Measurements from ENCODE around the gene MAPT. TPM values are rescaled to one million over a fixed set of nuclear protein-coding genes. Genes with fewer than 3 reads are reported as not detected.
"Not testable (repeated sequence)": the region's sequence is repeated elsewhere in the genome, so short reads cannot be mapped to it uniquely, and the experiment has no call there.

The MAPT gene
- total RNA-seq, 1 donor from 2014 or later: 6.1 TPM

- DNase-seq (ENCODE audit: low spot score): no peak
Measured at GRCh38 chr17:45927247-45927646, 32.9 kb downstream of the MAPT start.

- DNase-seq (ENCODE audit: low spot score): no peak
Measured at GRCh38 chr17:45929344-45929743, 35.0 kb downstream of the MAPT start.

- DNase-seq (ENCODE audit: low spot score): no peak
Measured at GRCh38 chr17:45930420-45930951, 36.1 kb downstream of the MAPT start.

- DNase-seq (ENCODE audit: low spot score): no peak
Measured at GRCh38 chr17:45931677-45932076, 37.3 kb downstream of the MAPT start.

GRCh38 chr17:45934044-45934979 lies 40.0 kb downstream of the MAPT start:
- DNase-seq (ENCODE audit: low spot score): no peak

GRCh38 chr17:45935197-45935709 lies 40.9 kb downstream of the MAPT start:
- DNase-seq (ENCODE audit: low spot score): no peak

- DNase-seq (ENCODE audit: low spot score): no peak
Measured at GRCh38 chr17:45935710-45936509, 41.6 kb downstream of the MAPT start.

- no peak for DNase-seq (ENCODE audit: low spot score)
Measured at GRCh38 chr17:45936610-45937009, 42.3 kb downstream of the MAPT start.

- not testable (repeated sequence) for DNase-seq (ENCODE audit: low spot score)
Measured at GRCh38 chr17:45937186-45937585, 42.8 kb downstream of the MAPT start.

- no peak for DNase-seq (ENCODE audit: low spot score)
Measured at GRCh38 chr17:45939395-45939794, 45.0 kb downstream of the MAPT start.

- no peak for DNase-seq (ENCODE audit: low spot score)
Measured at GRCh38 chr17:45940293-45940692, 45.9 kb downstream of the MAPT start.

- DNase-seq (ENCODE audit: low spot score): no peak
Measured at GRCh38 chr17:45940826-45941225, 46.5 kb downstream of the MAPT start.

GRCh38 chr17:45941395-45941794 lies 47.0 kb downstream of the MAPT start:
- no peak for DNase-seq (ENCODE audit: low spot score)

GRCh38 chr17:45942284-45942683 lies 47.9 kb downstream of the MAPT start:
- peak; percentile 77 for DNase-seq (ENCODE audit: low spot score)

- DNase-seq (ENCODE audit: low spot score): no peak
Measured at GRCh38 chr17:45946841-45947256, 52.5 kb downstream of the MAPT start.

GRCh38 chr17:45948498-45948880 lies 54.1 kb downstream of the MAPT start:
- DNase-seq (ENCODE audit: low spot score): no peak

GRCh38 chr17:45948881-45949624 lies 54.7 kb downstream of the MAPT start:
- peak; percentile 67 for DNase-seq (ENCODE audit: low spot score)

- DNase-seq (ENCODE audit: low spot score): no peak
Measured at GRCh38 chr17:45949755-45950320, 55.5 kb downstream of the MAPT start.

GRCh38 chr17:45950888-45951287 lies 56.5 kb downstream of the MAPT start:
- no peak for DNase-seq (ENCODE audit: low spot score)

GRCh38 chr17:45951403-45951802 lies 57.0 kb downstream of the MAPT start:
- DNase-seq (ENCODE audit: low spot score): no peak

GRCh38 chr17:45951941-45952340 lies 57.6 kb downstream of the MAPT start:
- no peak for DNase-seq (ENCODE audit: low spot score)
